SU-DHL-6 (cell line): Measurements from ENCODE around the gene CPLANE2.

Experiments
- EZH2phosphoT487 ChIP-seq: fragments of 200-600 bp; sonication (generic), shearing (Covaris generic); conservative IDR thresholded peaks from 2 replicates; pipeline ENCODE4 v1.6.1; 2018; ENCODE audit warnings: mild to moderate bottlenecking, antibody characterized with exemption, low read length, moderate library complexity, mixed read lengths
- TF ChIP-seq, protein P1 (sequence below): fragments of 200-600 bp; sonication (generic); IDR thresholded peaks from one replicate; pipeline ENCODE4 v1.5.1; 2017; ENCODE audit warnings: antibody characterized with exemption, mild to moderate bottlenecking, low read length, moderate library complexity; ENCODE audit not compliant: insufficient read depth, poor library complexity, severe bottlenecking

GRCh38 chr1:16258591-16259135, 21.7 kb upstream of the CPLANE2 start:
- TF ChIP-seq, protein P1, sequence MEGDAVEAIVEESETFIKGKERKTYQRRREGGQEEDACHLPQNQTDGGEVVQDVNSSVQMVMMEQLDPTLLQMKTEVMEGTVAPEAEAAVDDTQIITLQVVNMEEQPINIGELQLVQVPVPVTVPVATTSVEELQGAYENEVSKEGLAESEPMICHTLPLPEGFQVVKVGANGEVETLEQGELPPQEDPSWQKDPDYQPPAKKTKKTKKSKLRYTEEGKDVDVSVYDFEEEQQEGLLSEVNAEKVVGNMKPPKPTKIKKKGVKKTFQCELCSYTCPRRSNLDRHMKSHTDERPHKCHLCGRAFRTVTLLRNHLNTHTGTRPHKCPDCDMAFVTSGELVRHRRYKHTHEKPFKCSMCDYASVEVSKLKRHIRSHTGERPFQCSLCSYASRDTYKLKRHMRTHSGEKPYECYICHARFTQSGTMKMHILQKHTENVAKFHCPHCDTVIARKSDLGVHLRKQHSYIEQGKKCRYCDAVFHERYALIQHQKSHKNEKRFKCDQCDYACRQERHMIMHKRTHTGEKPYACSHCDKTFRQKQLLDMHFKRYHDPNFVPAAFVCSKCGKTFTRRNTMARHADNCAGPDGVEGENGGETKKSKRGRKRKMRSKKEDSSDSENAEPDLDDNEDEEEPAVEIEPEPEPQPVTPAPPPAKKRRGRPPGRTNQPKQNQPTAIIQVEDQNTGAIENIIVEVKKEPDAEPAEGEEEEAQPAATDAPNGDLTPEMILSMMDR: no peak
- no peak for TF ChIP-seq EZH2phosphoT487
